ENCODE measurements around the gene DBF4B.
"Not testable (repeated sequence)": the region's sequence is repeated elsewhere in the genome, so short reads cannot be mapped to it uniquely, and the experiment has no call there.

The DBF4B gene

DNA sequence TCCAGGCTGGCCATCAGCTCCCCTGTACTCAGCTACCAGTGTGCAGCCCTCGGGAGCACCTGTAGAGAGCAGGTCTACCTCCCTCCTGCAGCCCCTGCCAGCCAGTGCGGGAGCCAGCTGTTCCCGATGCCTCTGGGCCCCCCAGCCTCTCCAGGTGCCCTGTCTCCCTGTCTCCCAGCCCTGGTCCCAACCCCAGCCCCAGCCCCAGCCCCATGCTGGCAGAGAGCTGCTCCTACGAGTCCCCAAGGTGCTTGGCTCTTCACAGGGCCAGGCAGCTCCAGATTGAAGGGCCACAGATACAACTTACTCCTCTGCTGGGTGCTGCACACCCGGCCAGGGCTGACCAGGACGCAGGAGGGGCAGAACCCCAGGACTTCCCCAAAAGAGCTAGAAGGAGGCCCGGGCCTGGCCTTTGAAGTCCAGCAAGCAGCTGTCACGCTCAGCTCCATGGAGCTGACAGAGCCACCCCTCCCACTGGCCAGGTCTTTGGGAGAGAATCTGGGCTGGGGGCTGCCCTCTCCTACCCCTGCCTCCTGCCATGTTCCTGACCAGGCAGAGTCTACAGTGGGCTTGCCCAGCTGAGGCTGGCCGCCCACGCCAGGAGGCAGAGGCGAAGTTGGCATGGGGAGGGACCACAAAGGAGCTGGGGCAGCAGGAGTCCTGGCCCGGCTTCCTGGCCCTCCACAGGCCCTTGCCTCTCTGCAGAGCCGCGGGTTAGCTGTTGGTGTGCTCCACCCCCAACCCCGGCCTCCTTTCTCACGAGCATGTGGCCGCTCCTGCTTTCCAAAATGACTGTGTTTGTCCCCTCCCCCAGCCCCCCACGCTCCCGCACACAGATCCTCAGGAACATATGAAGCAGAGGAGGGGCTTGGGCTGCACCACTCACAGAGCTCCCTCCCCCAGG is 40.9 kb downstream of the DBF4B start:
- DNase-seq (ENCODE audit: low read depth) = no peak
- TF ChIP-seq, protein P1, sequence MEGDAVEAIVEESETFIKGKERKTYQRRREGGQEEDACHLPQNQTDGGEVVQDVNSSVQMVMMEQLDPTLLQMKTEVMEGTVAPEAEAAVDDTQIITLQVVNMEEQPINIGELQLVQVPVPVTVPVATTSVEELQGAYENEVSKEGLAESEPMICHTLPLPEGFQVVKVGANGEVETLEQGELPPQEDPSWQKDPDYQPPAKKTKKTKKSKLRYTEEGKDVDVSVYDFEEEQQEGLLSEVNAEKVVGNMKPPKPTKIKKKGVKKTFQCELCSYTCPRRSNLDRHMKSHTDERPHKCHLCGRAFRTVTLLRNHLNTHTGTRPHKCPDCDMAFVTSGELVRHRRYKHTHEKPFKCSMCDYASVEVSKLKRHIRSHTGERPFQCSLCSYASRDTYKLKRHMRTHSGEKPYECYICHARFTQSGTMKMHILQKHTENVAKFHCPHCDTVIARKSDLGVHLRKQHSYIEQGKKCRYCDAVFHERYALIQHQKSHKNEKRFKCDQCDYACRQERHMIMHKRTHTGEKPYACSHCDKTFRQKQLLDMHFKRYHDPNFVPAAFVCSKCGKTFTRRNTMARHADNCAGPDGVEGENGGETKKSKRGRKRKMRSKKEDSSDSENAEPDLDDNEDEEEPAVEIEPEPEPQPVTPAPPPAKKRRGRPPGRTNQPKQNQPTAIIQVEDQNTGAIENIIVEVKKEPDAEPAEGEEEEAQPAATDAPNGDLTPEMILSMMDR (conservative IDR thresholded peaks at IDR 0.05; ENCODE audit: low read length) = no peak
- H3K4me3 ChIP-seq (ENCODE audit: low read length) = no peak overlapping the region

DNA sequence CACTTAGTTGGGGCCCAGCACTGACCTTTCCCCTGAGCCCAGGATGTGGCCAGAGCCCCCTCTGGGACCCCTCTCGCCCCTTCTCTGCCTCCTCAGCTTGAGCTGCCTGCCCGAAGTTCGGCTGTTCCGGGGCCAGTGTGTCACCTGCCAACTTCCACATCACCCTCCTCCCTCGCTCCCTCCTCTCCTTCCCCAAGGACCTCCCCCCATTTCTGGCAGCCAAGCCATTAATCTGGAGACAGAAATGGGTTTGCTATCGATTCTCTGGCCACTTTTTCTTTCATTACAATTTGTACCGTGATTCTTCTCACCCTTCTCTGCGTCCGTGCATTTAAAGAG is 41.5 kb downstream of the DBF4B start:
- no peak for DNase-seq (ENCODE audit: low read depth)

DNA sequence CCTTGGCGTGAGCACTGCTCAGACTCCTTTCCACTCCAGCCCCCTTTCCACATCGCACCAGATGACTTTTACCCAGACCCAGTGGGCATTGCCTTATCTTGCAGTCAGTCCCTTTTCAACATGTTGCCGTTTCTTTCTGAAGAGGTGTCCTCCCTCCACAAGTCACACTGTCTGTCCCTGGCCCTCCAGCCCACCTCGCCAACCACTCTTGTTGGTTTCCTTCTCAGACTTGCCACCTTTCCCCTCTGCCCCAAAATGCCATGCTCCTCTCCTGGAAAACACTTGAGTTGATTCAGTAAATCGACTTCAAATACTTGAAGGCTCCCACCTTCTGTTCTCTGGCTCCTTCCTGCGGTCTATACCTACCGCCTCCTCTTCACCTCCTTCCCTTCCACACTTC is 42.9 kb downstream of the DBF4B start:
- no peak for DNase-seq (ENCODE audit: low read depth)
- H3K4me3 ChIP-seq (ENCODE audit: low read length) = no peak overlapping the region
- TF ChIP-seq, protein P1 (conservative IDR thresholded peaks at IDR 0.05; ENCODE audit: low read length) = no peak

More for the DNA sequence above, 41.5 kb downstream of the DBF4B start:
- TF ChIP-seq, protein P1 (conservative IDR thresholded peaks at IDR 0.05; ENCODE audit: low read length) = no peak
- H3K4me3 ChIP-seq (ENCODE audit: low read length) = no peak overlapping the region

DNA sequence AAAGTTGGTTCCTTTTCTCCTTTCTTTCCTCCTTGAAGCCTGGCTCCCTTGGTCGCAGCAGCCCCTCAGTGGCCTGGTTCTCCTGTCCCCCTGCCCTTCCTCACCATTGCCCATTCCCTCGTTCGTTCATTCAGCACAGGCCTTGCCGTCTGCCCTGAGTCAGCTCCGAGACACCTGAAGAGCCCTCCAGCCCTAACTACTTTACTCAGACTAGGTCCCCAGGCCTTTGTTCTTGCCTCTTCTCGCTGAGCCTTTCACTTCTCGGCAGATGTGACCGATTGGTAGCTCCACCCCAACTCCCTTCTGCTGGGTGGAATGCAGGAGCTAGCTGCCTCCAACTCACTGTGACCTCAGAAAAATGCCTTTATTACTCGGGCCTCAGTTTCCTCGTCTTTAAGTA is 43.3 kb downstream of the DBF4B start:
- TF ChIP-seq, protein P1 (conservative IDR thresholded peaks at IDR 0.05; ENCODE audit: low read length) = no peak

DNA sequence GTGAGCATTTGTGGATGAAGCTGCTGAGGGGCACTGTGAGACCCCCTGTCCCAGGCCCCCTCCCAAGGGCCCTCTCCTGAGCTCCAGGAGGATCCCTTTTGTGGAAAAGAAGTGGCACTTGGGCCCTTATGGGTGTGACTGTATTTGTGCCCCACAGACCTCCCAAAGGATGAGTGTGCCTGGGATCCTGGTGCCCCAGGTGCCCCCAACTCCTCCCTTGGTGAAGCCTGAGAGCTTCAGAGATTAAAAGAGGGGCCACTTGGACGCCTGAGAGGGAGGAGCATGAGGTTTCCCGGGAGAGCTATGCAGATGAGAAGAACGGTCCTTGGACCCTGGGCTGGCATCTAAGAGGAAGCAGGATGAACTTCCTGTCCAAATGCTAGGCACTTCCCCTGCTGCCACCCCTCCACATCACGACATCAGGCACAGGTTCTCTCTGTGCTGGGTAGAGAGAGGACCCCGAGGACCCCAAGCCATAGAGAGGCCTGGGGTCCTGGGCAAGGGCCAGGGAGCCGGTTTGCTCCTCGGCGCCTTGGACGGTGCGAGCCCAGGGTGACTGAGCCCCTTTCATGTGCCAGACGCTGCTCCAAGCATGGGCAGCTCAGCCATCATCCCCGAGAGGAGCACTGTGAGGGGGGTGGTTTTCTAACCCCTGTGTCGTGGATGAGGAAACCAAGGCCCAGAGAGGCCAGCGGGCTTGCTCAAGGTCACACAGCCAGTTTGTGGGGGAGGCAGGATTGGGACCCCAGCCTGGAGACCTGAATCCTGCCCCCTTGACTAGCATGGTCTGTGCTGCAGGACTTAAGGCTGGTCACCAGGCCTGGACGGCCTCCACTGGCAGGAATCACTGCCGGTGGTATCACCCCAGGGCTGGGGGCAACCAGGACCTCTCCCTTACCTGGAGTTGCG is 44.7 kb downstream of the DBF4B start:
- no peak for DNase-seq (ENCODE audit: low read depth)
- TF ChIP-seq, protein P1 (conservative IDR thresholded peaks at IDR 0.05; ENCODE audit: low read length) = no peak
- H3K4me3 ChIP-seq (ENCODE audit: low read length) = no peak overlapping the region

More for the DNA sequence above, 43.3 kb downstream of the DBF4B start:
- no peak for DNase-seq (ENCODE audit: low read depth)
- no peak overlapping the region for H3K4me3 ChIP-seq (ENCODE audit: low read length)

DNA sequence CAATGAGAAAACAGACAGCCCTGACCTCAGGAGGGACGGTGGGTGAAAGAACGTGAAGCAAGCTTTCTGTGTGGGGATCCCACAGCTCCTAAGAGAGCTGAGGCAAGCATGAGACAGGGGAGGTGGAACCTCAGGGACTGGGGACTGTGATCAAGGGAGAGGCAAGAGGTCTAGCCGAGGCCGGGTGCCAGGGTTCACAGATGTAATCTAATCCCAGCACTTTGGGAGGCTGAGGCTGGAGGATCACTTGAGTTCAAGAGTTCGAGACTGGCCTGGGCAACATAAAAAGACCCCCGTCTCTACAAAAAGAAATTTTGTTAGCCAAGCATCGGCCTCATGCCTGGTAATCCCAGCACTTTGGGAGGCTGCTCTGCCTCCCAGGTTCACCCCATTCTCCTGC is 45.8 kb downstream of the DBF4B start:
- TF ChIP-seq, protein P1 (conservative IDR thresholded peaks at IDR 0.05; ENCODE audit: low read length) = no peak
- H3K4me3 ChIP-seq (ENCODE audit: low read length) = no peak overlapping the region

DNA sequence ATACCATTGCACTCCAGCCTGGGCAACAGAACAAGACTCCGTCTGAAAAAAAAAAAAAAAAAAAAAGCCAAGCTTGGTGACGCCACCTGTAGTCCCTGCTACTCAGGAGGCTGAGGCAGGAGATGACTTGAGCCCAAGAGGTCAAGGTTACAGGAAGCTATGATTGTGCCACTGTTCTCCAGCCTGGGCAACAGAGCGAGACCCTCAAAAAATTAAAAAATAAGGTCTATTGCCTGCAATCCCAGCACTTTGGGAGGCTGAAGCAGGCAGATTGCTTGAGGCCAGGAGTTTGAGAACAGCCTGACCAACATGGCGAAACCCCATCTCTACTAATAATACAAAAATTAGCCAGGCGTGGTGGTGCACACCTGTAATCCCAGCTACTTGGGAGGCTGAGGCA is 46.7 kb downstream of the DBF4B start:
- not testable (repeated sequence) for H3K4me3 ChIP-seq (ENCODE audit: low read length); DNase-seq (ENCODE audit: low read depth)

More for the DNA sequence above, 45.8 kb downstream of the DBF4B start:
- no peak for DNase-seq (ENCODE audit: low read depth)

Data from AG10803 (cell line).